ENCODE data around the gene PGP.

Gene PGP

GRCh38 chr16:2180962-2181923 lies 33.4 kb downstream of the PGP start:
- Histone ChIP-seq H3K27ac (no peak overlapping the region), H3K4me3 (ENCODE audit: low read depth, low read length) (no peak overlapping the region), H3K27me3 (replicated peaks) (no peaks in the 10 kb centered on the region), H3K36me3 (replicated peaks) (peaks cover 17% of the 10 kb centered on the region)
- DNase-seq = no peak
- in situ Hi-C loops (cut with HindIII; ENCODE audit: low pct_ligation_motif_present, low sequenced_read_pairs) = no loop called here
- no peak for TF ChIP-seq CTCF (IDR thresholded peaks at IDR 0.05; ENCODE audit: low read depth, low read length, missing control alignments)

GRCh38 chr16:2180461-2180860 lies 34.2 kb downstream of the PGP start:
- Histone ChIP-seq H3K36me3 (replicated peaks) (peaks cover 24% of the 10 kb centered on the region), H3K27me3 (replicated peaks) (no peaks in the 10 kb centered on the region), H3K4me3 (ENCODE audit: low read depth, low read length) (no peak overlapping the region), H3K27ac (no peak overlapping the region)
- in situ Hi-C loops (cut with HindIII; ENCODE audit: low pct_ligation_motif_present, low sequenced_read_pairs) = no loop called here
- DNase-seq = no peak
- no peak for TF ChIP-seq CTCF (IDR thresholded peaks at IDR 0.05; ENCODE audit: low read depth, low read length, missing control alignments)

GRCh38 chr16:2179576-2179975 lies 35.1 kb downstream of the PGP start:
- Histone ChIP-seq H3K36me3 (replicated peaks) (peaks cover 33% of the 10 kb centered on the region), H3K4me3 (ENCODE audit: low read depth, low read length) (no peak overlapping the region), H3K27me3 (replicated peaks) (no peaks in the 10 kb centered on the region), H3K27ac (no peak overlapping the region)
- no peak for TF ChIP-seq CTCF (IDR thresholded peaks at IDR 0.05; ENCODE audit: low read depth, low read length, missing control alignments)
- in situ Hi-C loops (cut with HindIII; ENCODE audit: low pct_ligation_motif_present, low sequenced_read_pairs) = no loop called here
- DNase-seq = no peak

- TF ChIP-seq CTCF (IDR thresholded peaks at IDR 0.05; ENCODE audit: low read depth, low read length, missing control alignments) = no peak
- no peak for DNase-seq
- Histone ChIP-seq H3K27ac (no peak overlapping the region), H3K36me3 (replicated peaks) (peaks cover 38% of the 10 kb centered on the region), H3K27me3 (replicated peaks) (no peaks in the 10 kb centered on the region), H3K4me3 (ENCODE audit: low read depth, low read length) (no peak overlapping the region)
- in situ Hi-C loops (cut with HindIII; ENCODE audit: low pct_ligation_motif_present, low sequenced_read_pairs) = no loop called here
Observed at GRCh38 chr16:2179107-2179501, 35.5 kb downstream of the PGP start.

GRCh38 chr16:2178321-2179106 lies 36.1 kb downstream of the PGP start:
- no peak for TF ChIP-seq CTCF (IDR thresholded peaks at IDR 0.05; ENCODE audit: low read depth, low read length, missing control alignments)
- Histone ChIP-seq H3K36me3 (replicated peaks) (peaks cover 42% of the 10 kb centered on the region), H3K4me3 (ENCODE audit: low read depth, low read length) (no peak overlapping the region), H3K27ac (no peak overlapping the region), H3K27me3 (replicated peaks) (no peaks in the 10 kb centered on the region)
- in situ Hi-C loops (cut with HindIII; ENCODE audit: low pct_ligation_motif_present, low sequenced_read_pairs) = no loop called here
- DNase-seq = no peak

All from brain microvascular endothelial cell (primary cell).